HL-60 (cell line): ENCODE data around the gene AP2B1.

Experiments
- DNase-seq, 2 experiments: peaks; one replicate each; pipeline ENCODE4 v3.0.0-alpha.2; 2010 to 2020; ENCODE audit warnings: low read depth in 1 of 2, low spot score in 1 of 2
- H3K27ac ChIP-seq: fragments of 250-450 bp; sonication (Bioruptor Pico); replicated peaks from 2 replicates; pipeline ENCODE4 v1.5.1; 2020; ENCODE audit warnings: mild to moderate bottlenecking, moderate library complexity
- H3K27me3 ChIP-seq: fragments of 250-450 bp; sonication (Bioruptor Pico); 2 replicates; pipeline ENCODE4 v1.5.1; 2021; ENCODE audit warnings: mild to moderate bottlenecking, moderate library complexity; ENCODE audit not compliant: insufficient read depth, poor library complexity, severe bottlenecking
- H3K4me3 ChIP-seq: replicated peaks from 2 replicates; pipeline ENCODE4 v1.5.1; 2011; ENCODE audit warnings: mild to moderate bottlenecking, control low read depth, low read length; ENCODE audit not compliant: insufficient read depth
- GABPA ChIP-seq: IDR thresholded peaks from 2 replicates; pipeline ENCODE4 v1.6.1; 2012; ENCODE audit warnings: low read depth
- POLR2AphosphoS5 ChIP-seq: IDR thresholded peaks from 2 replicates; pipeline ENCODE4 v1.6.1; 2012; ENCODE audit warnings: low read depth
- REST ChIP-seq: IDR thresholded peaks from 2 replicates; pipeline ENCODE4 v1.6.1; 2012; ENCODE audit warnings: low read depth; ENCODE audit not compliant: insufficient replicate concordance
- SPI1 ChIP-seq: IDR thresholded peaks from 2 replicates; pipeline ENCODE4 v1.6.1; 2012; ENCODE audit warnings: low read depth, mild to moderate bottlenecking, borderline replicate concordance
- TF ChIP-seq, protein P1 (sequence below): IDR thresholded peaks from one replicate; pipeline ENCODE4 v1.5.1; 2011; ENCODE audit warnings: low read length, control low read depth, inconsistent platforms; ENCODE audit not compliant: insufficient read depth

AP2B1 gene

GRCh38 chr17:35630530-35631148, 43.5 kb downstream of the AP2B1 start:
- no peak for TF ChIP-seq SPI1
- TF ChIP-seq REST: no peak
- no peak for TF ChIP-seq POLR2AphosphoS5
- no peak for TF ChIP-seq GABPA
- TF ChIP-seq, protein P1, sequence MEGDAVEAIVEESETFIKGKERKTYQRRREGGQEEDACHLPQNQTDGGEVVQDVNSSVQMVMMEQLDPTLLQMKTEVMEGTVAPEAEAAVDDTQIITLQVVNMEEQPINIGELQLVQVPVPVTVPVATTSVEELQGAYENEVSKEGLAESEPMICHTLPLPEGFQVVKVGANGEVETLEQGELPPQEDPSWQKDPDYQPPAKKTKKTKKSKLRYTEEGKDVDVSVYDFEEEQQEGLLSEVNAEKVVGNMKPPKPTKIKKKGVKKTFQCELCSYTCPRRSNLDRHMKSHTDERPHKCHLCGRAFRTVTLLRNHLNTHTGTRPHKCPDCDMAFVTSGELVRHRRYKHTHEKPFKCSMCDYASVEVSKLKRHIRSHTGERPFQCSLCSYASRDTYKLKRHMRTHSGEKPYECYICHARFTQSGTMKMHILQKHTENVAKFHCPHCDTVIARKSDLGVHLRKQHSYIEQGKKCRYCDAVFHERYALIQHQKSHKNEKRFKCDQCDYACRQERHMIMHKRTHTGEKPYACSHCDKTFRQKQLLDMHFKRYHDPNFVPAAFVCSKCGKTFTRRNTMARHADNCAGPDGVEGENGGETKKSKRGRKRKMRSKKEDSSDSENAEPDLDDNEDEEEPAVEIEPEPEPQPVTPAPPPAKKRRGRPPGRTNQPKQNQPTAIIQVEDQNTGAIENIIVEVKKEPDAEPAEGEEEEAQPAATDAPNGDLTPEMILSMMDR: no peak
- Histone ChIP-seq H3K27me3 (no peaks in the 10 kb centered on the region), H3K4me3 (no peak overlapping the region), H3K27ac (no peak overlapping the region)
- DNase-seq: no peak

DNA sequence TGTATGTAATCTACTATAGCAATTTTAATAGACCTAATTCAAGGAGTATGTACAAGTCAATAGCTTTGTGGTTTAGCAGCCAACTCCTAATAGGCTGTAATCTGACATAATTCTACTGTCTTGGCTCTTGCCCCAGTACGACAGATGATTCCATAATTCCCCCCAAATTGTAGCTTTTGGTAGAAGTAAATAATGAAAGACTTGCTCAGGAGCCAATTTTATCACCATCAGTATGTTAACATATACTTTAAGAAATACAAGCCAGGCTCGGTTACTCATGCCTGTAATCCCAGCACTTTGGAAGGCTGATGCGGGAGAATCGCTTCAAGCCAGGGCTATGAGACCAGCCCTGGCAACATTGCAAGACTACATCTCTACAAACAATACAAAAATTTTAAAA, 53.9 kb downstream of the AP2B1 start:
- Histone ChIP-seq H3K4me3 (no peak overlapping the region), H3K27me3 (no peaks in the 10 kb centered on the region), H3K27ac (no peak overlapping the region)
- TF ChIP-seq, protein P1: no peak
- TF ChIP-seq SPI1: no peak
- TF ChIP-seq GABPA: no peak
- TF ChIP-seq REST: no peak
- no peak for TF ChIP-seq POLR2AphosphoS5
- DNase-seq: no peak

- H3K27ac ChIP-seq: no peak overlapping the region
- no peak for DNase-seq
- H3K27me3 ChIP-seq: no peaks in the 10 kb centered on the region
- TF ChIP-seq POLR2AphosphoS5: no peak
- TF ChIP-seq GABPA: no peak
- TF ChIP-seq SPI1: no peak
- TF ChIP-seq REST: no peak
- TF ChIP-seq, protein P1: no peak
- no peak overlapping the region for H3K4me3 ChIP-seq
Measured at GRCh38 chr17:35645923-35646322, 58.8 kb downstream of the AP2B1 start.
